ENCODE results near the gene BAZ1A. TPM values are rescaled to one million over a fixed set of nuclear protein-coding genes. Genes with fewer than 3 reads are reported as not detected.

BAZ1A gene
- 20.6 TPM for polyA plus RNA-seq

GRCh38 chr14:34875031-34875922 lies at the start of gene BAZ1A:
BAZ1A (minus strand) TSS chr14:34875360; CDS start chr14:34874604, 756 bp downstream.
- peak within 1 kb of the TSS; percentile 98 to 100 (median 100) for H3K4me3 Mint-ChIP-seq
- no peaks in the 10 kb centered on the region for H3K36me3 Mint-ChIP-seq
- H3K4me1 Mint-ChIP-seq: peaks cover 21 to 27% (median 26%) of the 10 kb centered on the region in 3 donors
- H3K9me3 Mint-ChIP-seq: peaks cover 0 to 2% (median 0%) of the 10 kb centered on the region in 3 donors
- no peaks in the 10 kb centered on the region for H3K27me3 Mint-ChIP-seq
- H3K27ac Mint-ChIP-seq: peak within 1 kb of the TSS; percentile 99 to 100 (median 99)

GRCh38 chr14:34920339-34920738 lies 45.2 kb upstream of the BAZ1A start:
- Mint-ChIP-seq H3K36me3 (peaks cover 7% of the 10 kb centered on the region), H3K4me1 (no peaks in the 10 kb centered on the region), H3K9me3 (peaks cover 0 to 2% (median 0%) of the 10 kb centered on the region in 3 donors), H3K4me3 (peak overlapping the region in 1 of 4 donors; percentile 54), H3K27ac (no peak overlapping the region), H3K27me3 (no peaks in the 10 kb centered on the region)

- Mint-ChIP-seq H3K9me3 (no peaks in the 10 kb centered on the region), H3K27me3 (peaks cover 3% of the 10 kb centered on the region), H3K4me1 (peaks cover 8 to 13% (median 10%) of the 10 kb centered on the region in 3 donors), H3K4me3 (no peak overlapping the region), H3K36me3 (no peaks in the 10 kb centered on the region), H3K27ac (no peak overlapping the region)
Observed at GRCh38 chr14:34913619-34914018, 38.5 kb upstream of the BAZ1A start.

- H3K27me3 Mint-ChIP-seq: peaks cover 3% of the 10 kb centered on the region
- peak overlapping the region in 1 of 4 donors; percentile 66 for H3K4me3 Mint-ChIP-seq
- H3K9me3 Mint-ChIP-seq: no peaks in the 10 kb centered on the region
- peaks cover 8 to 13% (median 10%) of the 10 kb centered on the region in 3 donors for H3K4me1 Mint-ChIP-seq
- no peaks in the 10 kb centered on the region for H3K36me3 Mint-ChIP-seq
- no peak overlapping the region for H3K27ac Mint-ChIP-seq
Observed at GRCh38 chr14:34912966-34913365, 37.8 kb upstream of the BAZ1A start.

- peaks cover 8 to 13% (median 10%) of the 10 kb centered on the region in 3 donors for H3K4me1 Mint-ChIP-seq
- H3K9me3 Mint-ChIP-seq: no peaks in the 10 kb centered on the region
- H3K36me3 Mint-ChIP-seq: peaks cover 3% of the 10 kb centered on the region
- peak overlapping the region in 2 of 4 donors; percentile 19 to 65 for H3K4me3 Mint-ChIP-seq
- H3K27ac Mint-ChIP-seq: no peak overlapping the region
- peaks cover 3% of the 10 kb centered on the region for H3K27me3 Mint-ChIP-seq
Observed at GRCh38 chr14:34912182-34912581, 37.0 kb upstream of the BAZ1A start.

- Mint-ChIP-seq H3K4me1 (peaks cover 8 to 13% (median 10%) of the 10 kb centered on the region in 3 donors), H3K9me3 (no peaks in the 10 kb centered on the region), H3K36me3 (peaks cover 3% of the 10 kb centered on the region), H3K4me3 (no peak overlapping the region), H3K27me3 (peaks cover 3% of the 10 kb centered on the region), H3K27ac (no peak overlapping the region)
Observed at GRCh38 chr14:34911209-34912150, 36.3 kb upstream of the BAZ1A start.

- H3K9me3 Mint-ChIP-seq: no peaks in the 10 kb centered on the region
- no peaks in the 10 kb centered on the region for H3K4me1 Mint-ChIP-seq
- H3K4me3 Mint-ChIP-seq: no peak overlapping the region
- H3K27me3 Mint-ChIP-seq: no peaks in the 10 kb centered on the region
- H3K36me3 Mint-ChIP-seq: peaks cover 3% of the 10 kb centered on the region
- H3K27ac Mint-ChIP-seq: no peak overlapping the region
Observed at GRCh38 chr14:34906287-34906686, 31.1 kb upstream of the BAZ1A start.

GRCh38 chr14:34895277-34895676 lies 20.1 kb upstream of the BAZ1A start:
- H3K9me3 Mint-ChIP-seq: no peaks in the 10 kb centered on the region
- H3K4me3 Mint-ChIP-seq: no peak overlapping the region
- H3K36me3 Mint-ChIP-seq: peaks cover under 1% of the 10 kb centered on the region
- no peak overlapping the region for H3K27ac Mint-ChIP-seq
- H3K4me1 Mint-ChIP-seq: peaks cover 0 to 5% (median 4%) of the 10 kb centered on the region in 3 donors
- H3K27me3 Mint-ChIP-seq: no peaks in the 10 kb centered on the region

- H3K4me1 Mint-ChIP-seq: peaks cover 0 to 5% (median 4%) of the 10 kb centered on the region in 3 donors
- H3K27me3 Mint-ChIP-seq: no peaks in the 10 kb centered on the region
- peak overlapping the region in 1 of 3 donors; percentile 85 for H3K27ac Mint-ChIP-seq
- no peak overlapping the region for H3K4me3 Mint-ChIP-seq
- no peaks in the 10 kb centered on the region for H3K9me3 Mint-ChIP-seq
- peaks cover 2% of the 10 kb centered on the region for H3K36me3 Mint-ChIP-seq
Observed at GRCh38 chr14:34890937-34891336, 15.8 kb upstream of the BAZ1A start.

GRCh38 chr14:34888186-34888585 lies 13.0 kb upstream of the BAZ1A start:
- peaks cover 2% of the 10 kb centered on the region for H3K36me3 Mint-ChIP-seq
- H3K27me3 Mint-ChIP-seq: no peaks in the 10 kb centered on the region
- H3K9me3 Mint-ChIP-seq: no peaks in the 10 kb centered on the region
- no peak overlapping the region for H3K4me3 Mint-ChIP-seq
- peaks cover 0 to 5% (median 4%) of the 10 kb centered on the region in 3 donors for H3K4me1 Mint-ChIP-seq
- H3K27ac Mint-ChIP-seq: no peak overlapping the region

GRCh38 chr14:34883954-34884353 lies 8.8 kb upstream of the BAZ1A start:
- H3K36me3 Mint-ChIP-seq: no peaks in the 10 kb centered on the region
- H3K4me3 Mint-ChIP-seq: no peak overlapping the region
- no peaks in the 10 kb centered on the region for H3K27me3 Mint-ChIP-seq
- H3K9me3 Mint-ChIP-seq: no peaks in the 10 kb centered on the region
- no peak overlapping the region for H3K27ac Mint-ChIP-seq
- H3K4me1 Mint-ChIP-seq: no peaks in the 10 kb centered on the region

GRCh38 chr14:34874386-34875030 lies 652 bp downstream of the BAZ1A start:
- peak overlapping the region; percentile 99 to 100 (median 99) for H3K27ac Mint-ChIP-seq
- H3K27me3 Mint-ChIP-seq: no peaks in the 10 kb centered on the region
- H3K36me3 Mint-ChIP-seq: no peaks in the 10 kb centered on the region
- peaks cover 24 to 33% (median 30%) of the 10 kb centered on the region in 3 donors for H3K4me1 Mint-ChIP-seq
- peaks cover 0 to 2% (median 0%) of the 10 kb centered on the region in 3 donors for H3K9me3 Mint-ChIP-seq
- H3K4me3 Mint-ChIP-seq: peak overlapping the region; percentile 97 to 100 (median 98)

- H3K27me3 Mint-ChIP-seq: no peaks in the 10 kb centered on the region
- peaks cover 0 to 2% (median 0%) of the 10 kb centered on the region in 3 donors for H3K9me3 Mint-ChIP-seq
- H3K27ac Mint-ChIP-seq: peak overlapping the region; percentile 99 to 100 (median 99)
- H3K36me3 Mint-ChIP-seq: no peaks in the 10 kb centered on the region
- H3K4me1 Mint-ChIP-seq: peaks cover 29 to 36% (median 35%) of the 10 kb centered on the region in 3 donors
- H3K4me3 Mint-ChIP-seq: peak overlapping the region; percentile 97 to 99 (median 98)
Observed at GRCh38 chr14:34873589-34874385, 1.4 kb downstream of the BAZ1A start.
